HG02970 (cell line): ENCODE results near the gene CCDC142.

Experiments
- ATAC-seq: cut with Tn5 transposase; IDR thresholded peaks from one replicate; pipeline ENCODE4 v1.9.1; 2021; ENCODE audit warnings: mild to moderate bottlenecking, moderate library complexity, moderate number of reproducible peaks; ENCODE audit not compliant: unreplicated experiment, low FRiP score

The CCDC142 gene

GRCh38 chr2:74425523-74425922 lies 57.3 kb downstream of the CCDC142 start:
- no peak for ATAC-seq

- ATAC-seq: no peak
These were observed 57.8 kb downstream of the CCDC142 start for GRCh38 chr2:74424995-74425406.

GRCh38 chr2:74424139-74424992 lies 58.4 kb downstream of the CCDC142 start:
- ATAC-seq: no peak
